ENCODE measurements around the gene PPCS.
"Not testable (repeated sequence)": the region's sequence is repeated elsewhere in the genome, so short reads cannot be mapped to it uniquely, and the experiment has no call there.

PPCS gene

GRCh38 chr1:42453386-42453785, 3.0 kb upstream of the PPCS start:
- no peak for DNase-seq (ENCODE audit: low spot score)

GRCh38 chr1:42454403-42454802, 1.9 kb upstream of the PPCS start:
- no peak for DNase-seq (ENCODE audit: low spot score)

DNA sequence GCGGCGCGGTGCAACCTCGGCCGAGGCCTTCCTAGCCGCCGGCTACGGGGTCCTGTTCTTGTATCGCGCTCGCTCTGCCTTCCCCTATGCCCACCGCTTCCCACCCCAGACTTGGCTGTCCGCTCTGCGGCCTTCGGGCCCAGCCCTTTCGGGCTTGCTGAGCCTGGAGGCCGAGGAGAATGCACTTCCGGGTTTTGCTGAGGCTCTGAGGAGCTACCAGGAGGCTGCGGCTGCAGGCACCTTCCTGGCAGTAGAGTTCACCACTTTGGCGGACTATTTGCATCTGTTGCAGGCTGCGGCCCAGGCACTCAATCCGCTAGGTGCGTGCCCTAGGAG, 379 bp downstream of the PPCS start:
- DNase-seq (ENCODE audit: low spot score): peak; percentile 58

DNA sequence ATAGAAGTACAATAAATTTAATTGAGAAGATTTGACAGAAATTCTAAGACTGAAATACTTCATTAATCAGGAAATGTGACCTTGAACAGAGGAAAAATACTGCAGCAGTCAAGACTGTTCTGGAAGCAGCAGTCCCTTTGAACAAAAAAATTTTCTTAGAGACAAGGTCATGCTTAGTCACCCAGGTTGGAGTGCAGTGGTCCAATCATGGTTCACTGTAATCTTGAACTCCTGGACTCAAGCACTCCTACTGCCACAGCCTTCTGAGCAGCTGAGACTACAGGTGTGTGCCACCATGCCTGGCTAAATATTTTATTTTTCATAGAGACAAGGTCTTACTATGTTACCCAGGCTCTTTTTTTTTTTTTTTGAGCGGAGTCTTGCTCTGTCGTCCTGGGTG, 4.9 kb downstream of the PPCS start:
- no peak for DNase-seq (ENCODE audit: low spot score)

DNA sequence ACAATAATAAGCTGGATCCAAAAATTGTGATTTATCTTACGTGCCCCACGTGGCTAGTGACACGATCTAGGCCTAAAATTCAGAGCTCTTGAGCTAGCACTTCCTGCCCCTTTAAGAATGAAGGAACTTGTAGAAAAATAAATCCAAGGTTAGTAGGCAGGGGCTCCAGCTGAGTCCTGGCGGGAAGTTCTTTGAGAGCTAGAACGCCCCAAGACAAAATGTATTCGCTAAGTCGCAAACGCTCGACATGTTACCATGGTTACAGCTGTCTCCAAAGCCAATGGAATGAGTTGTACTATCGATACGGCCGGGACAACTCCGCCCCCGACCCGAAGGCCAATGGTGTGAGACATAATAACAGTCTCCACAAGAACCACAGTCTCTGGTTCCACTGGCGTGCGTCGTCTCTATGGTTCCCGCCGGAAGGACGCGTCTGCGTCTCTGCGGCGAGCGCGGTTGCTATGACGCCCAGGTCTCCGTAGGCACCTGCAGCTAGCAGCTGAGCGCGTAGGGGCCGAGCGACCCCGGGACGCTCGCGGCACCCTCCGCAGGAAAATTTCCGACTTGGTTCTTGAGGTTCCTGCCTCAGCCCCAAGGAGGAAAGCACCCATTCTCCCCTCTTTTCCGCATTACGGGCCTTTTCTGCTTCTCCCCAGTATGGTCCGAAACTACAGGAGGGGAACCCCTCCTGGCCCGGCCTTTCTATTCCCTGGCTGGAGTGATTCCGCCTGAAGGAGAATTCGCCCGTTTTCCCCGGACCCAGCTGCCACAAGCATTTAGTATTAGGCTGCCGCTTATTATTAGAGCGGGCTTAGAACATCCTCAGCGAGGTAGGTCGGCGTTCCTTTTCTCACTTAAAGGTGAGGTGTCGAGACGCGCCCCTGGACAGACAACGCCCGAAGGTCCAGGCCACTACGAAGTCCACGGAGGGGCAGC, 6.8 kb downstream of the PPCS start, which contains the start of gene CCDC30:
TSS of gene CCDC30 (plus strand) at position 459 of the 936 bp plus-strand sequence. CDS start 17,266 bp downstream, outside the sequence.
- DNase-seq (ENCODE audit: low spot score): peak; percentile 97

GRCh38 chr1:42463921-42464320, 7.6 kb downstream of the PPCS start:
- DNase-seq (ENCODE audit: low spot score): no peak

DNA sequence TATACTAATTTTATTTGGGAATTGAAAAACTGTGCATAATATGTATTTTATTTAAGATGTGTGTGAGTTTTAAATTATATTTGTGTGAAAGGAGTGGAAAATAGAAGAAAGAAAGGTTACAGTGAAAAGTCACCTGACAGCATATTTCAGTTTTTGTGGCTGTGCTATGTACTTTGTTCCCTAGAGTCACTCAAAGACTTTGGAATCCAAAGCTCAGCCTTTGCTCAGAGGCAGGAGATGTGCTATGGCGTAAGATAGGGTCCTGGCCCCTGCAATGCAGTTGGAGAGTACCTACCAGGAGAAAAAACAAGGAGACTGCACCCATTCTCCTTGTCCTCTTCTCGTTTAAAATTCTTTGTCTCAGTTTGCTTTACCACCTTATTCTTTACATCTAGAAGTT, 9.7 kb downstream of the PPCS start:
- no peak for DNase-seq (ENCODE audit: low spot score)

- DNase-seq (ENCODE audit: low spot score): no peak
Observed at GRCh38 chr1:42469727-42470126, 13.4 kb downstream of the PPCS start.

DNA sequence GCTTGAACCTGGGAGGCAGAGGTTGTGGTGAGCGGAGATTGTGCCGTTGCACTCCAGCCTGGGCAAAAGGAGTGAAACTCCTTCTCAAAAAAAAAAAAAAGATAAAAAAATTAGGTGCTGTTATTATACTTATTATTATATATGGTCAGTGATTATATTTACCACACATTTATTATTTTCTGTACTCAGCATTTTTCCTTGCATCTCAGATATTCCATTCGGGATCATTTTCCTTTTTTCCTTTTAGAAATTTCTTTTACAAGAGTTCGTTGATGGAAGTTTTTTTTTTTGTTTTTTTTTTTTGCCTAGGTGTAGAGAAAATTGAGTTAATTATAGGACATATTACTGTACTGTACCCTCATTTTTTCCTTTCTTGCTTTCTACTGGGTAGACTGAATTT, 20.3 kb downstream of the PPCS start:
- no peak for DNase-seq (ENCODE audit: low spot score)

DNA sequence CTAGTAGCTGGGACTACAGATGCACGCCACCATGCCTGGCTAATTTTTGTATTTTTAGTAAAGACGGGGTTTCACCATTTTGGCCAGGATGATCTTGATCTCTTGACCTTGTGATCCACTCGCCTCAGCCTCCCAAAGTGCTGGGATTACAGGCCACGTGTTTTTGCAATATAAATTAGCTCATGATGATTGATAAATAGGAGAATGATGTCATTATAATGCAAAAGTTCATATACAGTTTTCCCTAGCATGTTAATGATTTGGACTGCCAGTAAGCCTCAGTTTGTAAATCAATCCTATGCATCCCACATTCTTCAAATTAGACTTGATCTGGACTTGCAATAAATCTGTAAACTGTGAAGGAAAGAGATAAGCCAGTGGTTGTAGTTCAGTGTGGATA, 21.0 kb downstream of the PPCS start:
- not testable (repeated sequence) for DNase-seq (ENCODE audit: low spot score)

DNA sequence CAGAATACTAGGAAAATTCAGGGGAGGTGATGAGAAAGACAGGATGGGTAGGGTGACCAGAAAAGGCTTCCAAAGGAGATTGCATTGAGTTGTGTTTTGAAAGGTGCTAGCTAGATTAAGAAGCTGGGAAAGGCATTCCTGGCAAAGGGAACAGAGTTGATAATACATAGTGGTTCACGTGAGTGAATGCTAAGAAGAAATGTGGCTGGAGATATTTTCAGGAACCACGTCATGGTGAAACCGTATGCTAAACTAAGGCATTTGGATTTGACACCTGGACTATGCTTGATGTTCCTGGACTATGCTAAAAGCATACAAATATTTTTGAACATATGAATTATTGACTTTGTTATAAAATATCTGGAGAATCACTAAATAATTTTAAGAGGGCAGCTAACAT, 21.4 kb downstream of the PPCS start:
- no peak for DNase-seq (ENCODE audit: low spot score)

DNA sequence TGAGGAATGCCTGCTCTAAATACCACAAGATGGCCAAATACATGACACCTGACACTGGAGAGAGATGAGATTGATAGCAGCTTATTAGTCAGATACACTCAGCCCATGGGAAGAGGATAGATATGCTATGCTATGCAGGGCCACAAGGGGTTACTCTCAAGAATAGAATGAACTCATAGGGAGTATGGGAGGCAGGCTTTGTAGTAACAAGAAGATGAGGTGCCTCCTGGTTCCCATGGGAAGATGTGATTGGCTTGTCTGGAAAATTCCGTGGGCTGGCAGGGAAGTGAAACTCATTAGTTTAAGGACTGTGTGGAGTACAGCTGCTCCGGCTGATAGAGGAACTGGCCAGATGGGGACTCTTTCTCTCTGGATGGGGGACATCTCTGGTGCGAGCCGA, 23.3 kb downstream of the PPCS start:
- no peak for DNase-seq (ENCODE audit: low spot score)

GRCh38 chr1:42480921-42481320, 24.6 kb downstream of the PPCS start:
- no peak for DNase-seq (ENCODE audit: low spot score)

DNA sequence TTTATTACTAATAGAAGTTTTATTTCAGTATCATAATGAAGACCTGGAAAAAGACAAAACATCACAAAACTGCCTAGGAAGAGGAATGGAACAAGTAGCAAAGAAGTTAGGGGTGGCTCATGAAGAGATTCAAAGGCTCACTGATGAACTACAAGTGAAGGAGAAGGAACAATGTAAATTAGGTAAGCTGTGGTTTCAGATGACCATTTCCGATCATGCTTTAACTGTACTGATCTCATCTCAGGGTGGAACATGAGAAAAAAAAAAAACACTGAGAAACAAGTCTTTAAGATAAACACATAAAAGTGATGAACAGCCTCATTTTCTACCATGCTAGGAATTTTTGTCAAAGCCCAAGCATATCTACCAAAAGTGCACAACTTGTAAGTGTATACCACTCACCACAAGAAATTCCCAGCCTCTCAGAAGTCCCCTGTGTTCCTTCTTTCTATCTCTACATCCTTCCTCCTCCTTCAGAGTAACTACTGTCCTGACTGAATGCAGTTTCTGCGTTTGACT, 26.4 kb downstream of the PPCS start:
- DNase-seq (ENCODE audit: low spot score): no peak

GRCh38 chr1:42484382-42484781, 28.0 kb downstream of the PPCS start:
- no peak for DNase-seq (ENCODE audit: low spot score)

- DNase-seq (ENCODE audit: low spot score): no peak
Observed at GRCh38 chr1:42490237-42490636, 33.9 kb downstream of the PPCS start.

GRCh38 chr1:42502031-42502430, 45.7 kb downstream of the PPCS start:
- not testable (repeated sequence) for DNase-seq (ENCODE audit: low spot score)

DNA sequence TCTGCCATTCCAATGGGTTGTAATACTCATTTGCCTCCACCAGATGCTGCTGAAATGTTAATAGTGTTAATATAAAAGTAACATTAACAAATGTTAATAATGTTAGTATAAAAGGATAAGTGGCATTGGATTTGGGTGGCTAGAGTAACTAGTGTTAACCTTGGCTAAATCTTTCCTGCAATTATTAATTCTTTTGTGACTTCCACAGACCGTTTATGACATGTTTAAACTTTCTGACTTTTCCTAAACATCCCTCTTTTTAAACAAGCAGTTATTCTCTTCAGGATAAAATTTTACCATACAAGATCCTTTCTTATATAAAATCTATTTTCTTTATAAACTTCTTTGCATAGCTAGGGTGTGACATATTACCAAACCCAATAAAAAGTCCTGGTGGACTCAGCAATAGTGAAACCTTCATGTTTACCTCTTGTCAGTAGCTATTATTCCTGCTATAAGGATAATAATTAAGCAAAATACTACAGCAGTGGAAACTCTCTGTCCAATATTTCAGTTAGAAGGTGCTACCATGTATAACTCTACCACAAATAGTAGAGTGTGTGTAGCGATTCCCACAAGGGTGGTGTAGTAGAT, 48.3 kb downstream of the PPCS start:
- DNase-seq (ENCODE audit: low spot score): no peak

DNA sequence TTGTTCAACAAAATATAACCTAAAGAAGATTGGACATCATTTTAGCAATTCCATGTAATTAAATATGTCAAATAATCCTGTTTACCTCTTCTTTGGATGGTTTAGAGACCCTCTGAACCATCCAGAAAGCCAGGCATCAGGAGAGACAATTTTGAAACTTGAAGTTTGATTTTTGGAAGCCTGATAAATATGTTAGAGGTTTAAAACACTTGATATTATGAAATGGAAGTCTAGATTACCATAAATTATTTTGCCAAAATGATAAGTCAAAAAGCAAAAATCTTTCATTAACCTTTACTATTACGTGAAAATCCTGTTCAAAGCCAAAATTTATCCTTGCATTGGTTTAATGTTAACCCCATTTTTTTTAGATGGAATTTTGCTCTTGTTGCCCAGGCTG, 50.2 kb downstream of the PPCS start:
- no peak for DNase-seq (ENCODE audit: low spot score)

Measured in LoVo (cell line).